Activated T-cell treated with anti-CD3 and anti-CD28 coated beads, Interleukin-2, amount 50 U/mL, for 4 hours (primary cell): Measurements from ENCODE around the gene LGI4. TPM values are rescaled to one million over a fixed set of nuclear protein-coding genes. Genes with fewer than 3 reads are reported as not detected.
A peak's percentile ranks its signal among the peaks of the same experiment; 100 is the strongest.

ENCODE experiments used
- ATAC-seq, 2 donors: fragments of 200-7000 bp; cut with Tn5 transposase; one replicate each; pipeline ENCODE4 v1.10.0; 2021
- DNase-seq: peaks from one replicate; pipeline ENCODE4 v3.0.0-alpha.2; 2020
- H3K27me3 Mint-ChIP-seq: one replicate; pipeline ENCODE4 v1.8.0; 2021; ENCODE audit warnings: low read depth, mixed read lengths
- H3K36me3 Mint-ChIP-seq: one replicate; pipeline ENCODE4 v1.8.0; 2022; ENCODE audit warnings: mixed read lengths; ENCODE audit not compliant: insufficient read depth
- H3K4me1 Mint-ChIP-seq: one replicate; pipeline ENCODE4 v1.8.0; 2021; ENCODE audit warnings: low read depth, mixed read lengths
- H3K4me3 Mint-ChIP-seq: one replicate; pipeline ENCODE4 v1.8.0; 2021; ENCODE audit warnings: mild to moderate bottlenecking, moderate library complexity, mixed read lengths
- H3K9me3 Mint-ChIP-seq: one replicate; pipeline ENCODE4 v1.8.0; 2021; ENCODE audit warnings: mixed read lengths
- total RNA-seq, 3 donors: library from RNA; stranded (reverse); gene quantifications; one replicate each; pipeline ENCODE4 v1.2.1, GENCODE V29; 2021

The LGI4 gene
- under 1 TPM in 1 of 3 donors, not detected in 2; 0.14 TPM for total RNA-seq

DNA sequence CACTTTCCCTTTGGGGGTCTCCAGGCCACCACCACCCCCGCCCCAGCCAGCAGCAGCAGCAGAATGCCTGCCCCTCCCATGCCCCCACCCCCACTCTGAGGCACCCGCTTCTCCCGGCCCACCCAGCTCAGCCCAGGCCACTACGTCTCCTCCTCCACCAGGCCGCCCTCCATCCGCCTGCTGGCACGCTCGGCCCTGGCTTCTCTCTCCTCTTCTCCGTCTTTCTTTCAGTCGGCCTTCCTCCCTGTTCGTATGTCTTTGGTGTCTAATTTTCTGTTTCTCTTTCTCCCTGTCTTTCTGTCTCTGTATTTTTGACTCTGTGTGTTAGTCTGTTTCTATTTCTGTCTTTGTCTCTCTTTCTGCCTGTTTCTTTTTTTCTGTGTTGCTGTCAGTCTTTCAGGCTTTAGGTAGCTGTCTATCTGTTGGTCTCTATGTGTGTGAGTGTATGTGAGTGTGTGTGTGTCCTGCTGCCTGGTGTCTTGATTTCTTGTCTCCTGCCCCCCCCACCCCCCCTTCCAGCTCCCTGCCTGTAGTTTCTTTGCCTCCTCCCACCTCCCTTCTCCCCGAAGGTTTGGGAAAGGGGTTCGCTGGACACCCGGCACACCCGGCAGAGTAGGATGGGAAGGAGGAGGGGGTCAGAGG, at the start of gene LGI4:
LGI4 (minus strand) TSS at position 459 of the 642 bp plus-strand sequence; CDS start at position 80, 379 bp downstream.
- H3K4me1 Mint-ChIP-seq = peaks cover 5% of the 10 kb centered on the region
- no peaks in the 10 kb centered on the region for H3K9me3 Mint-ChIP-seq
- no peaks in the 10 kb centered on the region for H3K27me3 Mint-ChIP-seq
- no peak for DNase-seq
- ATAC-seq = no peak
- H3K36me3 Mint-ChIP-seq = no peaks in the 10 kb centered on the region
- H3K4me3 Mint-ChIP-seq = no peak within 1 kb of the TSS

DNA sequence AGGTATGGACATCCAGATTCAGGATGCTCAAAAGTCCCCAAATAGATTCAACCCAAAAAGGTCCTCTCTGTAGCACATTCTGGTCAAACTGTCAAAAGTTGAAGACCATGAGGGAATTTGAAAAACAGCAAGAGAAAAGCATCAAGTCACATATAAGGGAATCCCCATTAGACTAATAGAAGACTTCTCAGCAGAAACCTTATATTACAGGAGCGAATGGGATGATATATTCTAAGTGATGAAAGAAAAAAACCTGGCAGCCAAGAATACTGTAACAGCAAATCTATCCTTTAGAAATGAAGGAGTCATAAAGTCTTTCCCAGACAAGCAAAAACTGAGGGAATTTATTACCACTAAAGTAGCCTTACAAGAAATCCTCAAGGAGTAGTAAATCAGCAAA, 49.4 kb upstream of the LGI4 start:
- H3K9me3 Mint-ChIP-seq = peaks cover 12% of the 10 kb centered on the region
- H3K36me3 Mint-ChIP-seq = no peaks in the 10 kb centered on the region
- H3K4me1 Mint-ChIP-seq = peaks cover 24% of the 10 kb centered on the region
- ATAC-seq (no peak), DNase-seq (no peak)
- no peak overlapping the region for H3K4me3 Mint-ChIP-seq
- H3K27me3 Mint-ChIP-seq = no peaks in the 10 kb centered on the region

DNA sequence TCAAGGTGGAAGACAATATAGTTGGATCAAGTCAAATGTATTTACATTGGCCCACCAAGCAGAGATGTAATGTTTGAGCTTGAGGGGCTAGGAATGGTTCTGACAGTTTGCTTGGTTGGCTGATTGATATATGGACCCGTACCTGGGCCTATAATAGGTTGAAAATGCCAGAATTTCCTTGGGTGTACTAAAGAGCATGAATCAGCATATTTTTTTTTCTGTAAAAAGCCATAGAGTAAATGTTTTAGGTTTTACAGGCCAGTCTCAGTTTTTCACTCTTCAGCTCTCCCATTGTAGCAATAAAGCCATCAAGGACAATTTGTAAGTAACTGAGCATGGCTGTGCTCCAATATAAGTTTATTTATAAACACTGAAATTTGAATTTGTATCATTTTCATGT, 46.5 kb upstream of the LGI4 start:
- Mint-ChIP-seq H3K36me3 (no peaks in the 10 kb centered on the region), H3K27me3 (no peaks in the 10 kb centered on the region), H3K4me3 (no peak overlapping the region), H3K9me3 (peaks cover 8% of the 10 kb centered on the region), H3K4me1 (peaks cover 39% of the 10 kb centered on the region)
- DNase-seq (no peak), ATAC-seq (no peak)

DNA sequence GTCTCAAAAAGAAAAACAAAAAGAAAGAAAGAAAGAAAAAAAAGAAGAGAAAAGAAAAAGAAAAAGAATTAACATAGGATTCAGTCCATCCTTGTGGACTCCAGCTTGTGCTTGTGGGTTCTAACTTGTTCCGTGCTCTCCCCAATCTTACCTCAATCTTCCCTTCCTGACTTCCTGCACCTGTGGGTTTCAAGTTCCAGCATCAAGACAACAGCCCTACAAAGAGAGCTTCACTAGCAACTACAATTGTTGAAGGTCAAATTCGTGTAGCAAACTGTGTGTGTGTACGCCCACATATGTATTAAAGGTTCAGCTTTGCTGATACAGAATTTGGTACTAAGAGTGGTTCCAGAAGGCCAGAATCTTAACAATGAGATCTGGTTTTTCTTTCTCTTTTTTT, 45.0 kb upstream of the LGI4 start:
- peaks cover 3% of the 10 kb centered on the region for H3K36me3 Mint-ChIP-seq
- ATAC-seq = no peak
- peaks cover 55% of the 10 kb centered on the region for H3K4me1 Mint-ChIP-seq
- H3K9me3 Mint-ChIP-seq = peaks cover 8% of the 10 kb centered on the region
- DNase-seq = no peak
- H3K27me3 Mint-ChIP-seq = no peaks in the 10 kb centered on the region
- H3K4me3 Mint-ChIP-seq = no peak overlapping the region

DNA sequence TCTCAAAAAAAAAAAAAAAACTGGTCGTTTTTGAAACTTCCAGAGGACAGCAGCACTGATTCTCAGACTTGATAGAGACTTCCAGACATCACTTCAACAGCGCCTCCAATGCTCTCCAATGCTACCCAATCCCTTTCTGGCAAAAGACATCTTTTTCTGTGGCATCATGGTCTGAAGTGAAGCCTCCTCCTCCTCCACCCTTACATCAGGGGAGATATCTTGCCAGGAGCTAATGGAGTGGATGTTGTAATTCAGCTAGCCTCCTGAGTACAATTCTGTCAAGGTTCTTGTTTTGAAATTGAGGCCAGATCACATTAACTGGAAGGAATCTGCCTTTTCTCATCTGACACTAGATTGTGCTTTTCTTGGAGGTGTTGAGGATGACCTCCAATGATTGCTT, 43.8 kb upstream of the LGI4 start:
- DNase-seq (no peak), ATAC-seq (no peak)
- H3K36me3 Mint-ChIP-seq = peaks cover 3% of the 10 kb centered on the region
- H3K4me3 Mint-ChIP-seq = no peak overlapping the region
- H3K27me3 Mint-ChIP-seq = no peaks in the 10 kb centered on the region
- peaks cover 53% of the 10 kb centered on the region for H3K4me1 Mint-ChIP-seq
- H3K9me3 Mint-ChIP-seq = no peaks in the 10 kb centered on the region

DNA sequence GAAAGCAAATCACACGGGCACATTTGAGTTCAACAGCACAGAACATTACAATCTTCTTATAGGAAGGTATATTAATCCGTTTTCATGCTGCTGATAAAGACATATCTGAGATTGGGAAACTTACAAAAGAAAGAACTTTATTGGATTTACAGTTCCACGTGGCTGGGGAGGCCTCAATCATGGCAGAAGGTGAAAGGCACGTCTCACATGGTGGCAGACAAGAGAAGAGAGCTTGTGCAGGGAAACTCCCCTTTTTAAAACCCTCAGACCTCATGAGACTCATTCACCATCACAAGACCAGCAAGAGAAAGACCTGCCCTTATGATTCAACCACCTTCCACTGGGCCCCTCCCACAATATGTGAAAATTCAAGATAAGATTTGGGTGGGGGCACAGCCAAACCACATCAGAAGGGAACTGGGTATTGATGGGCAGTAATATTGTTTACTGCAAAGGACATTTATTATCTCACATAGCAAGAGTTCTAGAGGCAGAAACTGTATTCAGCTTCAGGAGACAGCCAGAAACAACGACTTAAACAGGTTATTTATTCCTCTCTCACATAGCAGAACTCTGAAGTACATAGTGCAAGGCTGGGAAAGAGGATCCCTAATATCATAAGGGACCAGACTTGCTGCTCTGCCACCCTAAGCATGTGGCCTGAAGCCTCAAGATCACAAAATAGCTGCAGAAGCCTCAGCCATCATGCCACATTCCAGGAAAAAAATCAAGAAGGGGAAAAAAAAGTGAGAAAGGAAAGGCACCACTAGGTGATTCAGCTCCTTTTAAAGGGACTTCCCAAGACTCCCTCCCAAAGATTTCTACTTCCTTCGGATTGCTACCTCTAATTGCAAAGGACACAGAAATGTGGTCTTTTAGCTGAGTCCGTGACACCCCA, 42.8 kb upstream of the LGI4 start:
- peaks cover 53% of the 10 kb centered on the region for H3K4me1 Mint-ChIP-seq
- no peaks in the 10 kb centered on the region for H3K9me3 Mint-ChIP-seq
- H3K4me3 Mint-ChIP-seq = no peak overlapping the region
- no peak for DNase-seq
- H3K36me3 Mint-ChIP-seq = peaks cover 3% of the 10 kb centered on the region
- no peak for ATAC-seq
- H3K27me3 Mint-ChIP-seq = no peaks in the 10 kb centered on the region

DNA sequence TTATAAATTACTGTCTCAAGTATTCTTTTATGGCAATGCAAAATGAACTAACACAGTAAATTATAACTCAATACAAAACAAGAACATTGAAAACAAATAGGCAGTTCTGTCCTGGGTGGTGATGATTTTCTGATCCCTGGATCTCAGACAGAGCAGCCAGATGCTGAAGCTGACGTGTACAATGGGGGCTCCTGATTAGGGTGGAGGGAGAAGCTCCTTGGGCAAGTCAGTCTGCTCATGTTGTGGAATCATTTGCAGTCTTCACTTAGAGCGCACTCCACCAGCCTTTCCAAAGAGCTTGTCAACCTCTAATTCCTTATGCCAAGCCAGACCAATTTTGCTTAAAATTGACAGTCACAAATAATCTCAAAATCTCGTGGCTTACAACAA, 41.3 kb upstream of the LGI4 start:
- H3K4me1 Mint-ChIP-seq = peaks cover 52% of the 10 kb centered on the region
- peaks cover 3% of the 10 kb centered on the region for H3K36me3 Mint-ChIP-seq
- DNase-seq (no peak), ATAC-seq (no peak)
- no peaks in the 10 kb centered on the region for H3K9me3 Mint-ChIP-seq
- H3K4me3 Mint-ChIP-seq = no peak overlapping the region
- no peaks in the 10 kb centered on the region for H3K27me3 Mint-ChIP-seq

DNA sequence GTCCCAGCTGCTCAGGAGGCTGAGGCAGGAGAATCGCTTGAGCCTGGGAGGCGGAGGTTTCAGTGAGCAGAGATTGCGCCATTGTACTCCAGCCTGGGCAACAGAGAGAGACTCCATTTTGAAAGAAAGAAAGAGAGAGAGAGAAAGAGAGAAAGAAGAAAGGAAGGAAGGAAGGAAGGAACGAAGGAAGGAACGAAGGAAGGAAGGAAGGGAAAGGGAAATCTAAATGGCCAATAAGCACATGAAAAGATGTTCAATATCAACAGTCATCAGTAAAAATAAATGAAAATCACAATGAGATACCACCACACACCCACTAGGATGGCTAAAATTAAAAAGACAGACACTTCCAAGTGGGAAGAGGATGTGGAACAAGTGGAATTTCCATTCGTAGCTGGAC, 39.4 kb upstream of the LGI4 start:
- Mint-ChIP-seq H3K36me3 (peaks cover 8% of the 10 kb centered on the region), H3K4me3 (no peak overlapping the region), H3K4me1 (peaks cover 35% of the 10 kb centered on the region), H3K27me3 (no peaks in the 10 kb centered on the region), H3K9me3 (no peaks in the 10 kb centered on the region)
- no peak for DNase-seq
- ATAC-seq = no peak

DNA sequence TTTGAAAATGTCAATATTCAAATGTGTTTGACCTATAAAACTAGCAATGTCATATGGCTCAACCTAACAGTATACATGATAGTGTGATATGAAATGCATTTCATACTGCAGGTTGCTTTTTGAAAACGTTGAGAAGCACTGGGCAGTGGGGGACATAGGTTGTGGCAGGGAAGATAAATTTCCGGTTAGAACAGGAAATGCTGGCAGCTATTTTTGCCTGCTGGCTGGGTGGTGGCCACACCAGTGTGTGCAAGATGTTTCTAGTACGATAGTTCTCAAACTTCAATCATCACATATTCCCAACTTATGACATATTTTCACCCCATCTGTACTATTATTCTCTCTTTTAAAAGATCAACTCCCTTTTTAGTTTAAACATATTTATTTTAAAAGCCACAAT, 36.9 kb upstream of the LGI4 start:
- Mint-ChIP-seq H3K27me3 (no peaks in the 10 kb centered on the region), H3K4me3 (no peak overlapping the region), H3K4me1 (peaks cover 42% of the 10 kb centered on the region), H3K36me3 (peaks cover 18% of the 10 kb centered on the region), H3K9me3 (no peaks in the 10 kb centered on the region)
- ATAC-seq (no peak), DNase-seq (no peak)

DNA sequence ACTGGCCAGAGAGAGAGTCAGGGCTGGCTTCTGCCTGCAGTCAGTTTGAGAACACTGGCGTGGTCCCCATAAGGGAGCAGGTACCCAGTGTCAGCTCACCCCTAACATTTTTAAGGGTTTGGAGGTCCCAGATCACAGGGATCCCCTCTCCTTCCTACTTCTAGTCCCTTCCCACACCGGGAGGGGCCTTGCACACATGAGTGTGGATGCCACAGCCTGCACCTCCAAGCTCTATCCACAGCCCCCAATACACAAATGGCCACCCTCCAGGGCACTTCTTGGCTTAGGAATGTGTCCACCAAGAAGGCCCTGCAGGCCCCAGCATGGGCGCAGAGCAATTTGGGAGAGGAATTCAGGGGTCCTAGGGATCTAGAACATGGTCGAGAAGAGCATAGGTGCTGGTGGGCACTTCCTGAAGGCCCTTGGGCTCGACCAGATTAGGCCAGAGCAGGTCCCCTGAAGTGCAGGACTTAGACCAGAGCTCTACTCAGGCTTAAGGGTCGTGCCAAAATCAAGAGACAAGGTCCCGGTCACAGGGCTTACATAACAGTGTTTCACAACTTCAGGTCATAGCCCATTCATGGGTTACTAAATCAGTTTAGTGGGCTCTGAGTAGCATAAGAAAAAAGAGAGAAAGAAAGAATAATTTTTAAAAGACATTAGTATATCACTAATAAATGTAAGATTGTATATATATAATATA, 35.7 kb upstream of the LGI4 start:
- ATAC-seq (no peak), DNase-seq (no peak)
- H3K27me3 Mint-ChIP-seq = no peaks in the 10 kb centered on the region
- peaks cover 11% of the 10 kb centered on the region for H3K9me3 Mint-ChIP-seq
- H3K4me3 Mint-ChIP-seq = no peak overlapping the region
- peaks cover 30% of the 10 kb centered on the region for H3K36me3 Mint-ChIP-seq
- peaks cover 42% of the 10 kb centered on the region for H3K4me1 Mint-ChIP-seq

DNA sequence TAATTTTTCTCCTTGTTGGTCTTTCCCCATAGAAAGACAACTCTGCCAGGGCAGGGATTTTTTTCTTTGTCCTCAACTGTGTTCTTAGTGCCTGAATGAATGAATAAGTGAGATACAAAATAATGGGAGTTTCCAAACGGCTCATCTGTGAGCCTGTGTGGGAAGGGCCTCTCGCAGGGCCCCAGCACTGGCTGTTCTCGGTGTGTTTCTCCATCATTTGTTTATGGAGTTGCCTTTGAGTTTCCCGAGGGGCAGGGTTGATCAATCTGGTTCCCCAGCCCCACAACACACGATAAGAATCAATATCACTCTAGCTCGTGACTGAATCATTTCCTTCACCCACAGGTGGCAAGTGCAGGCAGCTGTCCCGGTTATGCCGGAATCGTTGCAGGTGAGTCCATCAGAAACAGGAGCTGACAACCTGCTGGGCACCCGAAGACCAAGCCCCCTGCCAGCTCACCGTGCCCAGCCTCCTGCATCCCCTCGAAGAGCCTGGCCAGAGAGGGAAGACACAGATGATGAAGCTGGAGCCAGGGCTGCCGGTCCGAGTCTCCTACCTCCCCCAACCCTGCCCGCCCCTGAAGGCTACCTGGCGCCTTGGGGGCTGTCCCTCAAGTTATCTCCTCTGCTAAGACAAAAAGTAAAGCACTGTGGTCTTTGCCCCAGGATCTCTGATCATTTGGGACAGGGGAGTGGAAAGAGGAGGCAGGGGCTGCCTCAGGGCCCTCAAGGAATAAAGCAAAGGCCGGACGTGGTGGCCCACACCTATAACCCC, 34.5 kb upstream of the LGI4 start:
- ATAC-seq = peak; percentile 23 to 51

DNA sequence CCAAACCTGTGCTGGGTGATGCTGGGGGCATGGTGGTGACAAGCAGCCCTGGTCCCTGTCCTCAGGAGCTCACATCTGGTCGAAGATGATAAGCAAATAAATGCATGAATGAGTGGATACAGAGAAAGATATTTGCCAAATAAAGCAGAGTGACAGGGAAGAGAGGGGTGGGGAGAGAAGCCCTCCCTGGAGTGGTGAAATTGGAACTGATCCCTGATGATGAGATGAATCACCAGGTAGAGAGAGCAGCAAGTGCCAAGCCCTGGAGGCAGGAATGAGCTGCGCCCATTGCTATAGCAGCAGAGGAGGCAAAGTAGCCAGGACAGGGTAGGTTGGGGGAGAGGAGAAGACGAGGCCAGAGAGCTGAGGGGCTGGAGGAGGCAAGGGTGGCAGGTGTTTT, 33.3 kb upstream of the LGI4 start:
- Mint-ChIP-seq H3K4me1 (peaks cover 39% of the 10 kb centered on the region), H3K9me3 (peaks cover 13% of the 10 kb centered on the region), H3K4me3 (no peak overlapping the region), H3K36me3 (peaks cover 48% of the 10 kb centered on the region), H3K27me3 (no peaks in the 10 kb centered on the region)
- ATAC-seq = no peak
- no peak for DNase-seq

More for the DNA sequence above, 34.5 kb upstream of the LGI4 start:
- no peak overlapping the region for H3K4me3 Mint-ChIP-seq
- DNase-seq = no peak
- peaks cover 36% of the 10 kb centered on the region for H3K4me1 Mint-ChIP-seq
- H3K9me3 Mint-ChIP-seq = peaks cover 13% of the 10 kb centered on the region
- peaks cover 37% of the 10 kb centered on the region for H3K36me3 Mint-ChIP-seq
- no peaks in the 10 kb centered on the region for H3K27me3 Mint-ChIP-seq

DNA sequence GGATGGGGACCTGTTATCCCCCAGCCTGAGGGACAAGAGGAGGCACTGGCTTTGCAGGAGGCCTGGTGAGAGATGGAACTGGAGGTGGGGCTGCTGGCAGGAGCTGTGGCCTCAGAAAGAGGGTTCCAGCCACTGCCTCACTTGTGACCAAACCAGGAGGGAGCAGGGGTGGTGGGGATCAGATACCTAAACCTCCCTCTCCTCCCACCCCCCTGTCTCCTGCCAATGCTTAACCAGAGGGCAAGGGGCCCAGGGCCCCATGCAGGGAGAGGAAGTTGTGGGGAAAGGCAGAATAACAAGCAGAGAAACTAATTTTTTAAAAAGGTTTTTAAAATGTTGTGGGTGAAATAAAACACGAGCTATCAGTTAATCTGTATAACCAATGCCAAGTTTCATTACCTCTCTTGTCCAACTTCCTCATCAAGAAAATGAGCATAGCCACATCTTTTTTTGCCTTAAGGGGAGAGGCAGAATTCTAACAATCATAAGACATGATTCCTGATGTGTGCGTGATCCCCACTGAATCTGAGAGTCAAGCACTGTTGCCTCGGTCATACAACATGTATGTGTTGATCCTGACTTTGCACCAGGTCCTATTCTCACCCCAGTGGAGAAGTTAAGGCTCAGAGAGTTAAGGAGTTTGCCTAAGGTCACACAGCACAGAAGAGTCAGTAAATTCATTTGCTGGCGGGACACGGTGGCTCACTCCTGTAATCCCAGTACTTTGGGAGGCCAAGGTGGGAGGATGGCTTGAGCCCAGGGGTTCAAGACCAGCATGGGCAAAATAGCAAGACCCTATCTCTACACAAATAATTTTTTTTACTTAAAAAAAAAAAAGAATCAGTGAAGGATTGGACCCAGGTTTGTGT, 32.6 kb upstream of the LGI4 start:
- no peak for ATAC-seq

More for the DNA sequence above, 32.6 kb upstream of the LGI4 start:
- Mint-ChIP-seq H3K27me3 (no peaks in the 10 kb centered on the region), H3K4me3 (no peak overlapping the region), H3K4me1 (peaks cover 41% of the 10 kb centered on the region), H3K9me3 (peaks cover 13% of the 10 kb centered on the region), H3K36me3 (peaks cover 55% of the 10 kb centered on the region)
- no peak for DNase-seq
